GF-D8 (cell line): ENCODE data around the gene CELF4.

Source experiments
- DNase-seq: peaks from one replicate; lab custom pipeline; 2025; lab: John Stamatoyannopoulos, UW

Gene CELF4

GRCh38 chr18:37565101-37565976, at the start of gene CELF4:
CELF4 (minus strand) TSS chr18:37565798.
- no peak for DNase-seq

- no peak for DNase-seq
These were observed 47.6 kb upstream of the CELF4 start for GRCh38 chr18:37613253-37613565.

DNA sequence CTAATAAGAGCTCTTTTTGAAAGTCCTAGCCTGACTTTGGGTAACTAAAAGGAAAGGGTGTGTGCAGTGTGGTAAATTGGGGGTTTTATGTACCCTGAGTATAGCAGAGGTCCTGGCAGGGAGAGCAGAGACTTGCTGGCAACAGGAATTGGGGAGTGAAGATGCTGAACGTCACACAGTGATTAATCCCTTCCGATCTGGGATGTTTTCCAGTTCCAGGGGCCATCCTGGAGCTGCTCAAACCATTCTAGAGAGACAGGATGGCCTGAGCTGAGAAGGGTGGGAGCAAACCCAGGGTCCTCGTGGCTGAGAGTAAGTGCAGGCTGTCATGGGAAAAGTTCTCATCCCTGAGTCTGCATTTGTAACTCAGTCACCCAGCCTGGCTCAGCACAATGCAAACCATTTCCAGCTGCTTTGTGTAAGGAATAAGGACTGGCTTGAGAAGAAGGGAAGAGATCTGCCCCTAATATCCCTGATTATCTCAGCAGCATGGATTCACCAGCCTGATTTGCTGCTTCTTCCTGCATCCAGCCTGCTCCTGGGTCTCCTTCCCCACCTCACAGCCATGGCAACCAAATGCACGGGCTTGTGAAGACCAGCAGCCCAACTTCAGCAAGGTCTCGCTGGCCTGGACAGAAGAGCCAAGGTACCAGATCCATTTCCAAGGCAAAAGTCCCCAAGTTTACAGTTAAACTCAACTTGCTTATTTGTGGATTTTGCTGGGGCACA, 47.1 kb upstream of the CELF4 start:
- DNase-seq: no peak

- DNase-seq: no peak
These were observed 46.1 kb upstream of the CELF4 start for GRCh38 chr18:37611614-37612279.

- no peak for DNase-seq
These were observed 43.3 kb upstream of the CELF4 start for GRCh38 chr18:37608876-37609275.

- DNase-seq: no peak
These were observed 41.7 kb upstream of the CELF4 start for GRCh38 chr18:37607281-37607680.

GRCh38 chr18:37604032-37604431, 38.4 kb upstream of the CELF4 start:
- no peak for DNase-seq

DNA sequence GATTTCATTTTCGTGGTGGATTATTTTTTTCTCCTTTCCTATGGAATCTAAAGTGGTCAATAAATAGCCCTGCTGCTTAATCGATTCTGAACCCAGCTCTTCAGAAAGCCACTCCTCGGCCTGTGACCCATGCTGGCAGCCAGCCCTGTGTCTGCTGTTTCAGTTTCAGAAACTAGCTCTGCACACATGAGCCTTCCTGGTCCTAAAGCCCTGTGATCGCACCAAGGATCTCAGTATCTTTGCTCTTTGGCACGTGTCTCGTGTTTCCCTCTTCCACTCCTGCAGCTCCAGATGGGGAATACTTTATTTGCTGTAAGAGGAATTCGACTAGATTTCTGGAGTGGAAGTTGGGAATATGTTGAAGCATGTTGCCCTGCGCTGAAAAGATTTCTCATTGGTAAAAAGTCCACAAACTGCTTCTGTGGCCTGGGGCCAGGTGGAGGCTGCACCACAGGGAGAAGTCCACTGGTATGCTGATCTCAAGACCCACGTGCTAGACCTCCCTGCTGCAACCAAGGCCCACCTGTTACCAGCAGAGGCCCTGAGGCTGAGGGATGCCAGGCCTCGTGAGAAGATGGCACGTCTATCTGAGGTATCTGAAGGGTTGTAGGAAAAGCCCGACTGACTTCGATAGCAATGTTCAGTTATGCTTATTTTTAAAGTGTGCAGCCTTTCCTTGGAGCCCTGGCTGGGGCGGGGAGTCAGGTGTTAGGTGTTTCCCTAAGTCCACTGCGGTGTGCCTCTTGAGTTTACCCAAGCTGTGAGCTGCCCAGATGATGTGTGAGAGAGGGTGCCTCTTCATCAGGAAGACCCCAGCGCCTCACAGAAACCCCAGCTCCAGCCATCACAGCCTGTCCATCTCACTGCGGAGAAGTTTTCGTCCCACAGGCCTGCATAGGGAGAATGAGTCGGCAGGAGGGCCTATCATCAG, 33.6 kb upstream of the CELF4 start:
- DNase-seq: no peak

DNA sequence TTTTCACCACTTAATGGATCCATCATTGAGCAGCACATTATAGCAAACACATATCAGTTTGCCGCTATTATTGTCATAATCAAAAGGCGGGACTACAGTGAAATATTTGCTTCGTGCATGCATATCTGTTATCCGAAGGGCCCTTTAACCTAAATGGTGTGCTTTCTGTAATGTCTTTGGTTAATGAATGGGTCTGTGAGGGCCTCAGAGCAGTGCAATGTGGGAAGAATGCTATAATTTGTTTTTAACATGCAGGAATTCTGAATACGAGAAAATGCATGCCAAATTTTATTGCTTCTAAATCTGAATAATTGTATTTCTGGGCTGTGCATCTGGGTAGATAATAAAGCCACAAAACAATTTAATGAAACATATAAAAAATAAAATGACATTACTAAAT, 32.8 kb upstream of the CELF4 start:
- DNase-seq: no peak

GRCh38 chr18:37590346-37590745, 24.7 kb upstream of the CELF4 start:
- DNase-seq: no peak

- DNase-seq: no peak
These were observed 22.7 kb upstream of the CELF4 start for GRCh38 chr18:37588289-37588688.

DNA sequence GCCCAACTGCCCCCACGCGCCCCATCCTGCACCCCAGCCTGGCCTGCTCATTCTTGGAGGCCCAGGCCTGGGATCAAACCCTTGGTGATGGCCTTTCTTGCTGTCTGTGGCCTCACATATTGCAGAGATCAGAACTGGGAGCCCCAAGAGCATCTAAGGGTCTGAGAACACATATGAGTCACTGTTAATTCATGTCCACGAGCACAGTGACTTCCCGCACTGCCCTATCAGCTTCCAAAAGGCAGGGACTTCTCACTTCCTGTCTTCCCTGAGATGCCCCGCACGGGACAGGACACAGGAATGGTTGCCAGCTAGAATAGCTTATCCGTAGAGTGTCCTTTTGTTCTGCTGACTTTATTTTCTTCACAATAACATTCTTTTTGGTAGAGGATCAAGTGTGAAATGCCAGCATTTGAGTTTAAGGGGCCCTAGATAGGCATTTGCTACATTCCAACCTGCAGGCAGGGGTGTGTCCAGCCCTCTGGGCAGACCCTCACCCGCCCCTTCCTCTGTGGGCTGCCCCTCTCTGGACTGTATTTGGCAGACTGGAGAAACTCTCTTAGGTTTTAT, 21.1 kb upstream of the CELF4 start:
- DNase-seq: no peak

GRCh38 chr18:37584952-37585695, 19.5 kb upstream of the CELF4 start:
- DNase-seq: no peak

- no peak for DNase-seq
These were observed 18.6 kb upstream of the CELF4 start for GRCh38 chr18:37584217-37584616.

DNA sequence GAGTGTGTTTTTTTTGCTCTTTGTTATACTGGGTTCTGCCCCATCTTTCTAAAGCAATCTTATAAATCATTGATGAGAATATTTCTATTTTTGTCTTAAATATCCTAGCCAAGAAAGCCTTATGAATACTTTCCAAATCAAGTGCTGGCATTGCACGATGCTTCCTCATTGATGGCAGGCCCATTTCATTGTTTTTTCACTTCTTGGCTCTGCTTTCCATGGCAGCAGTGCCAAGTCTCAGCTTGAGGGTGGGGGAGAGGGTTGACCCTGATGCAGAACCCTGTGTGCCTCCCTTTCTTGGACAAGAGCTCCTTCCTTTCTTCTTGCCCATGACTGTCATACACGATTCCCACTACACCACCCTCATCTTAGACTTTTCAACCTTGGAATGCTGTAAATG, 16.7 kb upstream of the CELF4 start:
- no peak for DNase-seq

- DNase-seq: no peak
These were observed 13.4 kb upstream of the CELF4 start for GRCh38 chr18:37578886-37579513.

DNA sequence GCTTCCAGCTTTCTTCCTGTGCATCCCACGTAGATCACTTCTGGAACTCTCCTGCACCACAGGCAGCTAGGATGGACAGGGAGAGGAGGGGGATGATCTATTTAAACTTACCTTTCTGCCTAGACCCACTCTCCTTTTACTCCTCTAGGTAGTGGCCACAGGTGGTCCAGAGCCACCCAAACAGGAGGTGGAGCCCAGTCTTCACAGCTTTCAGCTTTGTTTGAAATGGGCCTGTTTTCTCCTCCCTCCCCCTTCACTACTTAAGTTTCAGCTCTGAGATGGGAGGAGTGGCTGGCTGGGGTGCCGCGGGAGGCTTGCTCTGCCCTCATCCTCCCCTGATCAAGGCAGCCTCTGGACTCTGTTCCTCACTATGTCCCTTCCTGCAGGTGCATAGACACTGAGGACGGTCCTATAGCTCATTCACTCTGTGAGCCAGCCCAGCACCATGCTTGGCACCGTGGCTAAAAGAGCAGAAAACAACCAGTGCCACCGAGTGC, 12.6 kb upstream of the CELF4 start:
- no peak for DNase-seq

DNA sequence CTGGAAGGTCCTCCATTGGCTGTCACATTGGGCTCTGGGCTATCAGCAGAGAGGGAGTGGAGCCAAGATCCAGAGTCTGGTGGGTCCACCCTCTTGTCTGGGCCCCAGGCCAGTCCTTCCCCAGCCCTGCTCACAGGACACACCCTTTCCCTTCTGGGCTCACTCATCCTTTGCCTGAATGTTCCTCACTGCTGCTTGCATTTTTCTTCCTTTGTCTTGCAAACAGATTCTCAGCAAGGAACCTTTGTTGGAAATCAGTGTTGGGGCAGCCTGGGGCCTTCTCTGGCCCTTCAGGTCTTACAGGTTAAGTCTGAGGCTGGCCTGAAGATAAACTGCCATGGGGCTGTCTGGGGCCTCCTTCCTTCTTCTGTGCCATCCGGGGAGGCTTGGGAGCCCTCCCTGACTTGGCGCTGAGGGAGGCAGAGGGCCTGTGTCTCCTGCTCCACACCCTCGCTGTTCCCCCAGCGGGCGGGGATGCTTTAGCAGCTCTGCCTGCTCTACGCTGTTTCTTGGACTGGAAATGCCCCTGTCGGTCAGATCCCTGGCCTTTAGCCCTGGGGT, 11.5 kb upstream of the CELF4 start:
- no peak for DNase-seq

DNA sequence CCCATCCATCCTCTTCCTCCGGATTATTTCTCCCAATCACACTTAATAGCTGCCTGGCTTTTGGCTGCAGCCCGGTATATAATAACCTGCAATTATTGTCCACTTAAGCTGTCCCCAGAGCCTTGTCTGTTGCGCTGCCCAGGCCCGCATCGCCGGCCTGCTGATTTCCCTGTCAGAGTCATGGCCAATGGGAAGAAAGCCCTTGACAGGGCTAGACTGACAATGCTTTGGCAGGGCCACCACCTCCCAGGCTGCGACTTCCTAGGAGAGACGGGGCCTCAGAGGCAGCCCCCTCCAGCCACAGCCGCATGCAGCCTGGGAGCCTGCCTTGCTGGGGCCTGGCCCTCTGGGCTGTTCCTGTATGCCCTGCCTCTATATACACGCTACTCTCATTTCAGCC, 10.0 kb upstream of the CELF4 start:
- no peak for DNase-seq

- no peak for DNase-seq
These were observed 8.5 kb upstream of the CELF4 start for GRCh38 chr18:37574113-37574512.
